Femur (tissue), 1 donor: ENCODE data around the gene ALLC.

ENCODE experiments used
- DNase-seq: peaks from one replicate; pipeline ENCODE4 v3.0.0-alpha.2; 2017

The ALLC gene

DNA sequence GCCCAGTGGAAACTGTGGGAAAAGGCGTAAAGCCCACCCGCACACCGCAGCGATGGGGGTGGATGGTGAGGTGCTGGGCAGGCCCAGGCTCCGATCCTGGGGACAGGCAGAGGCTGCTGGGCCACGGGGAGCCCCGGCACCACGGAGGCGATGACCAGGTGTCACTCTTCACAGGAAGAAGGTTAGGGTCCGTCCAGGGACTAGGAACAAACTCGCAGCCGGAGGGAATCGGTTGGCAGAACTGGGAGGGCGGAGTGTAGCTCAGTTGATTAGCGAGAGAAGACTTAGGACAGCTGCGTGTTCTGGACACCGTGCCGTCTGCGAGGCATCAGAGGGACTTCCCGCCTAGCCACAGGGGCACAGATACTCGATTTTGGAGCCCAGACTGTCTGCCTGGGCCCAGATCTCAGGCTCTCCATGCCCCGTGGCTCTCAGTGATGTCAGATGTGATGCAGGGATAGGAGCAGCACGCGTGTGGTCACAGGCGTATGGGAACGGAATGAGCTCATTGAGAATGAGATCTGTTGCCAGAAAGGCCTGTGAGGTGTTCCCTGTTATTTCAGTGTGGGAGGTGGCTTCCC lies 16.1 kb upstream of the ALLC start:
- no peak for DNase-seq

GRCh38 chr2:3642521-3643215 lies 15.3 kb upstream of the ALLC start:
- no peak for DNase-seq

DNA sequence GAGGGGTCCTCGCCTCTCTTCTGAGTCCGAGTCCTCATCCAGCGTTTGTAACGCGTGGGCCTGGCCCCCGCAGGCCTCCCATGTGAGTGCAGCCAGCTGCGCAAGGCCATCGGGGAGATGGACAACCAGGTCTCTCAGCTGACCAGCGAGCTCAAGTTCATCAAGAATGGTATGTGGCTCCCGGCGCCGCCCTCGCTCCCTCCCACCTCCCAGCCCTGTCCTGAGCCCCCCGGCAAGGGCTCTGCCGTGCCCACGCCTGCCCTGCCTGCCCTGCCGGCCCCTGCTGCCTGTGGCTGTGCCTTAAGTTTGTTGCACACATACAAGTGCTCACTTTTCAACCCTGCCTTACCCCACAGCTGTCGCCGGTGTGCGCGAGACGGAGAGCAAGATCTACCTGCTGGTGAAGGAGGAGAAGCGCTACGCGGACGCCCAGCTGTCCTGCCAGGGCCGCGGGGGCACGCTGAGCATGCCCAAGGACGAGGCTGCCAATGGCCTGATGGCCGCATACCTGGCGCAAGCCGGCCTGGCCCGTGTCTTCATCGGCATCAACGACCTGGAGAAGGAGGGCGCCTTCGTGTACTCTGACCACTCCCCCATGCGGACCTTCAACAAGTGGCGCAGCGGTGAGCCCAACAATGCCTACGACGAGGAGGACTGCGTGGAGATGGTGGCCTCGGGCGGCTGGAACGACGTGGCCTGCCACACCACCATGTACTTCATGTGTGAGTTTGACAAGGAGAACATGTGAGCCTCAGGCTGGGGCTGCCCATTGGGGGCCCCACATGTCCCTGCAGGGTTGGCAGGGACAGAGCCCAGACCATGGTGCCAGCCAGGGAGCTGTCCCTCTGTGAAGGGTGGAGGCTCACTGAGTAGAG lies 14.4 kb upstream of the ALLC start:
- DNase-seq, result no peak

DNA sequence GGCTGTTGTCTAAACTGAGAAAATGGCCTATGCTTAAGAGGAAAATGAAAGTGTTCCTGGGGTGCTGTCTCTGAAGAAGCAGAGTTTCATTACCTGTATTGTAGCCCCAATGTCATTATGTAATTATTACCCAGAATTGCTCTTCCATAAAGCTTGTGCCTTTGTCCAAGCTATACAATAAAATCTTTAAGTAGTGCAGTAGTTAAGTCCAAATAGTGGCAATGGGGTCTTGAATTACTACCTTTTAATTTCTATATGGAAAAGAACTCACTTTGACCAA lies 13.8 kb upstream of the ALLC start:
- no peak for DNase-seq

GRCh38 chr2:3644891-3645605 lies 13.0 kb upstream of the ALLC start:
- DNase-seq, result no peak

DNA sequence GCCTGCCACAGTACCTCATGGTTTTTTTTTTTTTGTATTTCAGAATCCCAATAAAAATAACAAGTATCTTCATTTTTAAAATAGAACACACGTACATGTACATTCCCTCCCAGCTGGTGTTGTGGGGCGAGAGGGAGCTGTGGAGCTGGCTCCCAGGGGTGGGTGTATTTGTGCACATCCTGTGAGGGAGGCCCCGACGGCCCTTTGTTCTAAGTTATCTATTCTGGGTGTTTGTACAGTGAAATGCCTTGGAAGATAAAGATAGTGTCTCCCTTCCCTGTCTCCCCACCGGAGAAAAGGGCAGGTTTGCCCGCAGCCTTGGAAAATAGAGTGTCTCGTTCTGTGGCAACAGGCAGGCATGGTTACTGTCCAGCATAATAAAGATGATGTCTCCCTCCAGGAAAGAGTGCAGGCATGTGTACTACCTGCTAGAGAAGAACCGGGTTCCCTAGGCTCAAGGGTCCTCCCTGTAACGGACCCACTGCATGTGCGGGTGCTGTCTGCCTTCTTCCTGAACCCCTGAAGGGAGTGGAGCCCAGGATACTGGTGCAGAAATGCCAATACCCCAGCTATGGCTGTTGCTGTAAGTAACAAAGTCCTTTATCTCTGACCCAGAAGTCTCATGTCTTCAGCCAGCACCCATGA lies 12.1 kb upstream of the ALLC start:
- no peak for DNase-seq

- no peak for DNase-seq
These were observed 11.6 kb upstream of the ALLC start for GRCh38 chr2:3646446-3646845.

GRCh38 chr2:3647246-3647645 lies 10.8 kb upstream of the ALLC start:
- DNase-seq, result no peak

- no peak for DNase-seq
These were observed 10.0 kb upstream of the ALLC start for GRCh38 chr2:3647831-3648651.

GRCh38 chr2:3648652-3649177 lies 9.3 kb upstream of the ALLC start:
- DNase-seq, result no peak

GRCh38 chr2:3649581-3649980 lies 8.4 kb upstream of the ALLC start:
- no peak for DNase-seq

- DNase-seq, result no peak
These were observed 7.7 kb upstream of the ALLC start for GRCh38 chr2:3650140-3650920.

GRCh38 chr2:3651691-3652648 lies 6.0 kb upstream of the ALLC start:
- DNase-seq, result peak; percentile 73

DNA sequence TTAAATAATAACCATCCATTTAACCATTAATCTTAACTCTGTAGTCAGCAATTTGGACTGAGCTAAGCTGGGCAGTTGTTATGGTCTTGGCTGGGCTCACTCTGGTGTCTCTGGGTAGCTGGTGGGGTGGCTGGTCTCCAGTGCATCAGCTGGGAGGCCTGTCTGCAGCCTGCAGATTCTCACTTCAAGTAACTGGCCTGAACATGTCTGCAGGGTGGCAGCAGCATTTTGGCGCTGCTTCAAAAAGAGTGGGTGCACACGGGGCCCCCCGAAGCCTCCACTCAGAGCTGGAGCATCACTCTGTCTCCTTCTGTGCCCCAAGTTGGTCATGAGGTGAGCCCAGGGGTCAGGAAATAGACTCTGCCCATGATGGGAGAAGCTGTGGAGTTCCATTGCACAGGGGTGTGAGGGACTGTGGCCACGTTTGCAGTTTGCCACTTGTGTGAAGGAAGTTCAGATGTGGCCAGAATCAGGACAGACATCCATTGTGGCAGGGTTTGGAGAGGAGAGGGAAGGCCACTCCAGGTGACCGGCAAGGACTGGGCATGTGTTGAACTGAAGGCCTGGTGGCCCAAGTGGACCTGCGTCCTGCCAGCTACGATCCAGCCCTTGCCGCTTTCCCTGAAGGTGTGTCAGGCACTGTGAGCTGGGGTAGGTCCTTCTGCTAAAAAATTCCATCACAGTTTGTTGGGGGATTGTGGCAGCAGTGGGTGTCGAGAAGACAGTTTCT lies 4.9 kb upstream of the ALLC start:
- DNase-seq, result no peak

DNA sequence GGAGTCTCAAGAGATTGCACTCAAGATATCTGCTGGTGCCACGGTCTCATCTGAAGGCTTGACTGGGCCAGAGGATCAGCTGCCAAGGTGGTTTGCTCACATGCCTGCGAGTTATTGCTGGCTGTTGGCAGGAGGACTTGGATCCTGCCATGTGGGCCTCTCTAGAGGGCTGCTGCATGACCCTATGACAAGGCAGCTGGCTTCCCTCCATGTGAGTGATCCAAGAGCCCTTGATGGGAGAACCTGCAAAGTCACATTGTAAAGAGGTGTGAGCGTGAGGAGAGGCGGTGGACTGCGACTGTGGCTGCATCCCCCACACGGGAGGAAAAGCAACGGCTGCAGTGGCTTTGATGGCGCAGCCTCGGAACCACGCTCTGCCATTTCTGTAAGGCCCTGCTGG lies 4.0 kb upstream of the ALLC start:
- no peak for DNase-seq

- DNase-seq, result no peak
These were observed 3.3 kb upstream of the ALLC start for GRCh38 chr2:3654531-3655225.

- DNase-seq, result no peak
These were observed 1.9 kb upstream of the ALLC start for GRCh38 chr2:3655871-3656761.
